Activated CD8-positive, alpha-beta memory T cell treated with anti-CD3 and anti-CD28 coated beads for 36 hours (primary cell): ENCODE data around the gene SHC2. TPM values are rescaled to one million over a fixed set of nuclear protein-coding genes. Genes with fewer than 3 reads are reported as not detected.
"Not testable (repeated sequence)": the region's sequence is repeated elsewhere in the genome, so short reads cannot be mapped to it uniquely, and the experiment has no call there.

Experiments
- CTCF ChIA-PET: fragments of 350-600 bp; sonication (Branson Sonifier 250); formaldehyde crosslinking; loops from one replicate; lab custom pipeline; 2021; ENCODE audit warnings: antibody characterized with exemption; lab: Charles Lee
- POLR2A ChIA-PET: fragments of 350-600 bp; sonication (Branson Sonifier 250); formaldehyde crosslinking; loops from one replicate; lab custom pipeline; 2021; ENCODE audit warnings: antibody characterized with exemption; lab: Charles Lee
- total RNA-seq, 2 experiments: library from RNA; stranded (reverse); gene quantifications; one replicate each; pipeline ENCODE4 v1.2.3, GENCODE V29; 2021

Gene SHC2
- total RNA-seq, 2 experiments from 2014 or later = not detected

DNA sequence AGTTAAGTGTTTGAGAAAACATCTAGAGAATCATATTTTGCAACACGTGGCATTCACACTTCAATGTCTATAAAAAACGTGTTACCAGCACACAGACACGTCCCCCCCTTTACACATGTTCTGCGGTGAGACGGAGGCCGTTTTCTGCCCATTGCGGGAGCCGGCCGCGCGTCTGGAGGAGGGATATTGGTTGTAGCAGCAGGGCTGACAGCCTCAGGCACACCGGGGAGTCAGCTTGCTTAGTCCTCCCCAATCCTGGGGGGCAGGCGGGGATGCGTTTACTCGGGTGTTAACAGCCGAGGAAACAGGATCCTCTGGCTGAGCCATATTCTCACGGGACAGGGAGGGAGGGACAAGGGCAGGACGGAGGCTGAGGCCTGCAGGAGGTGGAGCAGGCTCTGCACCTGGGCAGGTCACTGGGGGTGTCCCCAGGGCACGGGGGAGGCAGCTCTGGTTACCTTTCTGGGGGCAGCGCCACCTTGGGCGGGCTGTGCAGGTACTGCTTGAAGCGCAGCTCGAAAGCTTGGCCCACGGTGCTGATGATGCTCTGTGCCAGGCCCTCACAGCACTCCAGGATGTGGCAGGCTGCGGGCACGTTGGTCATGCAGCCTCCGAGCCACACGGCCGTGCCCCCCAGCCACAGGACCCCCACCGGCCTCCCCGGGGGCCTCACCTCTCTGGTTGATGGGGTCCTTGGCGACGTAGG is 25.0 kb downstream of the SHC2 start:
- CTCF ChIA-PET = no interaction called here
- POLR2A ChIA-PET = no interaction called here

DNA sequence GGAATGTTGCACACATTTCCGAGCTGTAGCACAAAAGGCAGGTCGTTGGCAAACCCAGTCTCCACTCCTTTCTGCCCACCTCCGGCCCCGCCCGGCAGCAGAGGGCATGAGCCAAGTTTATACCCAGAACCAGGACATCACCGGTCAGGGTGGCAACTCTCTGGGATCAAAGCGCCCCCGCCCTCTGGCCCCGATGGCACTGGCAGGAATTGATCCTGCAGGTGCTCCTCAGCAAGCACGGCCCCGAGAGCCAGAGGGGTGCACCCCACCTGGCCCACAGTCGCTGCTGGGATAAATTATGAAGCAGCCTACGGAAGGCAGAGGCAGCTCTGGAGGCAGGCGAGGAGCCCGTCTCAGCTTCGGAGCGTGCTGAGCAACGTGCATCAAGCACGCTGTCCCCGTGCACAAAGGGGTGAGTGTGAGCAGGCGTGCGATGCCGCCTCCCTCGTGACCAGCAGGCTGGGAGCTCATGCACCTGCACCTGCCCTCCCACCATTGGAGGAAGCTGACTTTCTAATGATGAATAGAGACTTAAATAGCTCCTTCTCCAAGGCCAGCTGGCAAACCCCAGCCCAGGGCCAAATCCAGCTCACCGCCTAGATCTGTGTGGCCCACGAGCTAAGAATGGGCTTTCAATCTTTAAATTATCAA is 25.7 kb downstream of the SHC2 start:
- POLR2A ChIA-PET = no interaction called here

DNA sequence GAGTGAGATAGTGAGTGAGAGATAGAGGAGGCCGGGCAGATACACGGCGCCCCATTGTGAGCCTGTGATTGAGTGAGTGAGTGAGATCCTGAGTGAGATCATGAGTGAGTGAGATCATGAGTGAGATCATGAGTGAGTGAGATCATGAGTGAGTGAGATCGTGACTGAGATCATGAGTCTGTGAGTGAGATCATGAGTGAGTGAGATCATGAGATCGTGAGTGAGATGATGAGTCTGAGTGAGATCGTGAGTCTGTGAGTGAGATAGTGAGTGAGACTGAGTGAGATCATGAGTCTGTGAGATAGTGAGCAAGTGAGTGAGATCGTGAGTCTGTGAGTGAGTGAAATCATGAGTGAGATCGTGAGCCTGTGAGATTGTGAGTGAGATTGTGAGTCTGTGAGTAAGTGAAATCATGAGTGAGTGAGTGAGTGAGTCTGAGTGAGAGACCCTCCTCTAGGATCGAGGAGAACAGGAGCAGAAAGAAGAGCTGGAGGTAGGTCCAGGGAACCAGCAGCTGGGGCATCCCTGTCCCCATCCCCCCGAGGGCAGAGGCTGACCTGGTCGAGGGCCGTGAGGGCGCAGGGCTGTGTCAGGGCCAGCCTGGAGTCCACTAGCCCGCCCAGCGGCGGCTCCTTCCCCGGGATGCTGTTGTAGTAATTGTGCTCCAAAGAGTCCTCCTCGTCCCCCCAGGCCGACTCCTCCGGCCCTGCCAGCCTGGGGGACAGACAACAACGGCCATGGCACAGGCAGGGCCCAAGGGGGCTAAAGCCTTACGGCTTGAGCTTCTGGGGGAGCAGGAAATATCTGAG is 26.5 kb downstream of the SHC2 start:
- ChIA-PET POLR2A (no interaction called here), CTCF (no interaction called here)

More for the DNA sequence above, 25.7 kb downstream of the SHC2 start:
- CTCF ChIA-PET = no interaction called here

DNA sequence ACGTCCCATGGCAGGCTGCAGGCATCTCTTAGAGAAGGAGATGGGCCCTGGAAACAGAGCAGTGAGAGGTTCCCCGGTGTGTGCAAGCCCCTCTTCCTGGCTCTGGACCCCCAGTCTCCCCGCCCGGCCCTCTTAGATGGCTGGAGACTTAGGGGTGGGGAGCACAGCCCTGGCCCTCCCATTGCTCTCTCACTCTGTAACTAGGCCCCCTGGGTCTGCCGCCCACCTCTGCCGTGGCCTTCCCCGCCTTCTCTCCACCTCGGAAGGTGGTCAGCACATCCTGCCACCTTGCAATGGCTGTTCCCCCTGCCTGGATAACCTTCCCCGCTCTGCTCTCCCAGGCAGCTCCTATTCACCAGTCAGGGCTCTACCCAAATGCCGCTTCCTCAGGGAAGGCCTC is 30.1 kb downstream of the SHC2 start:
- ChIA-PET CTCF (no interaction called here), POLR2A (no interaction called here)

DNA sequence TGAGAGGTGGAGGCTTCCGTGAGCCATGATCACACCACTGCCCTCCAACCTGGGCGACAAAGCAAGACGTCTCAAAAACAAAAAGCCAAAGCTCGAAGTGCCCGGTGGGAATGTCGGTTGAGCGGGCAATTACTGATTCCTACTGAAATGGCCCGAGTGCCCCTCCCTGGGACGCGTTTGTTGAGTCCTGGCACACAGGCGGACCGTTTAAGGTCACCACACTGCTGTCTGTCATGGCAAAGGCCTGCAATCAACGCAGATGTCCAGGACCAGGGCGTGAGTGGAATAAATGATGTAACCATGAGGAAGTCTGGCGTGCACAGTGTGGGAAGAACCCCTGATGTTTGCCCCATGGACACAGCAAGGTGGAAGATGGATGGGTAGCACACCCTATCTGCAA is 32.7 kb downstream of the SHC2 start:
- CTCF ChIA-PET = no interaction called here
- POLR2A ChIA-PET = no interaction called here

DNA sequence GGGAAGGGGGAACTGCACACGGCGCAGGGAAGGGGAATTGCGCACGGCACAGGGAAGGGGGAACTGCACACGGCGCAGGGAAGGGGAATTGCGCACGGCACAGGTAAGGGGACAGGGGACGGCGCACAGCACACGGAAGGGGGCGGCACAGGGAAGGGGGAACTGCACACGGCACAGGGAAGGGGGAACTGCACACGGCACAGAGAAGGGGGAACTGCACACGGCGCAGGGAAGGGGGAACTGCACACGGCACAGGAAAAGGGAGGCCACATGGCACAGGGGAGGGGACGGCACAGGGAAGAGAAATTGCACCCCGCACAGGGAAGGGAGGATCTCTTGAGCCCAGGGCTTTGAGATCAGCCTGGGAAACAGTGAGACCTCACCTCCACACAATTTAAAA is 33.2 kb downstream of the SHC2 start:
- CTCF ChIA-PET, POLR2A ChIA-PET: not testable (repeated sequence)

DNA sequence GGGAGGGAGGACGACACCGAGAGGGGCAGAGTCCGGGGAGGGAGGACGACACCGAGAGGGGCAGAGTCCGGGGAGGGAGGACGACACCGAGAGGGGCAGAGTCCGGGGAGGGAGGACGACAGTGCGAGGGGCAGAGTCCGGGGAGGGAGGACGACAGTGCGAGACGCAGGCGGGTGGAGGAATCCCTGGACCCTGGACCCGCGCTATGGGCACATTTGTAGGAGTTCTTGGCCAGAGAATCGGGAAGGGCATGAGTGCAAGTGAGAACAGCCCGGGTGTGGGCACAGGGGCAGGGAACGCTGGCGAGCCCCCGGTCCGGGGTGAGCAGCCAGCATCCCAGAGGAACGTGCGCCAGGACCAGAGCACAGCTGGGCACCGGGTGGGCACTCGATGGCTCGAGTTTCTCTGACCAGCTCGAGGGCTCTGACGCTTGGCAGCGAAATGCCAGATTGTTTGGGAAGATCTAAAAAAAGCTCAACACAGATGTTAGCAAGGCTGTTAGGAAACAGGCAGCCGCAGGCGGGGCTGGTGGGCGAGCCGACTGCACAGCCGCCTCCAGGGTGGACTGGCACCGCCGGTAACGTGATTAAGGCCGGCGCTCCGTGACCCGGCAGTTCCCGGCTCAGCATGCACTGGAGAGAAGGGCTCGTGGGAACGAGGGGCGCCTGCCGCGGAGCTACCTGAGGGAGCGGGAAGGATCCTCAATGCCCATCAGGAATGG is 33.9 kb downstream of the SHC2 start:
- ChIA-PET CTCF (no interaction called here), POLR2A (no interaction called here)

DNA sequence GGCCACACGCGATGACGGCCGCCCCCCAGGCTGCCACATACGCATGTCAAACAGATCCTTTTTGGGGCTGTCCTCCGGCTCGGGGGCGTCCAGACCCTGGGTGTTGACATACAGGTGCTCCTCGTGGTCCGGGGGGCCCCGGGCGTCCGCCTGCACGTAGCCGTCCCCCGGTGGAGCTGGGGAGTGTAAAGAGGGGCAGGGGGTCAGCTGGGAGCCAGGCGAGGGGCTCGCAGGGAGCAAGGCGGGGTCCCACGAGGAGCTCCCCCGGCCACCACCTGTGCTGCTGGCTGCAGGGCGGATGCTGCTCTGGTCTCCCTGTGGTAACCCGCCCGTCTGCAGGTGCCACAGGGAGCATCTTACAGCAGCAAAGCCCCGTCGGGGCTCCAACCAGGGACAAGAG is 35.8 kb downstream of the SHC2 start:
- ChIA-PET POLR2A (no interaction called here), CTCF (no interaction called here)

DNA sequence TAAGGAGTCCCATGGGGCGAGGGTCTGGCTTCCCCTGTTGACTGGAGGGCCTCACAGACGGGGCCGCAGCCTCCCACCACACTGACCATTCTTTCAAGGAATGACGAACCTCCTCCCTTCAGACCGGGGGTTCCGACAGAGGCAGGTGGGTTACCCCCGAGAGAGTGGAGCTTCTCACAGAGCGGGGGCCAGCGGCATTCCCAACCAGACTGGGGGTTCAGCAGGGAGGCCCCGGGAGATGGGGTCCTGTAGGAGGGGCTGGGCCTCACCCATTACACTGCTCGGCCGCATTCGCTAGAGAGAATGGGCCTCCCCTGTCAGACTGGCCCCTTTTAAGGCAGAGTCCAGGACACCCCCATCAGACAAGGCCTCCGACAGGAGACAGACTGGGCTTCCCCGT is 36.3 kb downstream of the SHC2 start:
- ChIA-PET CTCF (no interaction called here), POLR2A (no interaction called here)

DNA sequence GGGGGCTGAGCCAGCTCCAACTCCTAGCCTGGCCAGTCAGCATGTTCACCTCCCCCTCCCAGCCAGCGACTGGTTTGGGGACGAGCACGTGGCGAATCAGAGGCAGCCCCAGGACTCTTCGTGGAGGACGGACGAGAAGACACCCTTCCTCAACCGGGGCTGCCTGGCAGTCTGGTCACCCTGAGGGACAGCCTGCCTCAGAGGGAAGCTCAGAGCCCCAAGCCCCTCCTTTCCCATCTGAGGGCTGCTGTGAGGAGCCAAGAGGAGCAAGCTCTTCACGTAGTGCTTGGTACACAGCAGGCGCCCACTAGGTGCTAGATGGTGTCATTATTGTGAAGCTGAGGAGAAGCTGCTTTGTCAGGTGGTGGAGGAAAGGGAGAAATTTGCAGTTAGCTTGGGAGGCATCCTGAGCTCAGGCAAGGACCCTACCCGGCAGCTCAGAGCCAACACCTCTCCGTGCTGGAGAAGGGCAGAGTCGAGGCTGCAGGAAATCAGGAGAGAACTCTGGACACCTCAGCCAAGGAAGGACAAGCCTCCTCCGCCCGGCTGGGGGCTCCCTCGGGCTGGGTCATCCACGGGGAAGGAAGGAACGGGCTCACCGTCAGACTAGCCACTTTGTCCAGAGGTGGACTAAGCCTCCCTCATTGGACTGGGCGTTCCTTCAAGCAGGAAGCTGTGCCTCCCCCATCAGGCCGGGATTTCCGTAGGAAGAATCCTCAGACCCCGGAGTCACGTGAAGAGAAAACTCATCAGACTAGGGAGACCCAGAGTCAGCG is 37.0 kb downstream of the SHC2 start:
- POLR2A ChIA-PET = no interaction called here
- CTCF ChIA-PET = no interaction called here

DNA sequence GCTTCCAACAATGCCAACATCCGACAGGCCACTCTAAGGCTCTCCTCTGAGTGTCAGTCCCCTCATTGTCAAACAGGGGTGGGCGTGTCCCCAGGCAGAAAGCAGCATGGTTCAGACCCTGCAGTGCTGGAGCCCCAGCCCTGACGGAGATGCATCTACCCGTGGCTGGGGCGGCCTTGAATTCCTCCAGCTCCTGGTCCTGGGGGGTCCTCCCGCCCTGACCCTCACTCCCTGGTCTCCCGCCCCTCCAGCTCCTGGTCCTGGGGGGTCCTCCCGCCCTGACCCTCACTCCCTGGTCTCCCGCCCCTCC is 38.0 kb downstream of the SHC2 start:
- POLR2A ChIA-PET, CTCF ChIA-PET: not testable (repeated sequence)

DNA sequence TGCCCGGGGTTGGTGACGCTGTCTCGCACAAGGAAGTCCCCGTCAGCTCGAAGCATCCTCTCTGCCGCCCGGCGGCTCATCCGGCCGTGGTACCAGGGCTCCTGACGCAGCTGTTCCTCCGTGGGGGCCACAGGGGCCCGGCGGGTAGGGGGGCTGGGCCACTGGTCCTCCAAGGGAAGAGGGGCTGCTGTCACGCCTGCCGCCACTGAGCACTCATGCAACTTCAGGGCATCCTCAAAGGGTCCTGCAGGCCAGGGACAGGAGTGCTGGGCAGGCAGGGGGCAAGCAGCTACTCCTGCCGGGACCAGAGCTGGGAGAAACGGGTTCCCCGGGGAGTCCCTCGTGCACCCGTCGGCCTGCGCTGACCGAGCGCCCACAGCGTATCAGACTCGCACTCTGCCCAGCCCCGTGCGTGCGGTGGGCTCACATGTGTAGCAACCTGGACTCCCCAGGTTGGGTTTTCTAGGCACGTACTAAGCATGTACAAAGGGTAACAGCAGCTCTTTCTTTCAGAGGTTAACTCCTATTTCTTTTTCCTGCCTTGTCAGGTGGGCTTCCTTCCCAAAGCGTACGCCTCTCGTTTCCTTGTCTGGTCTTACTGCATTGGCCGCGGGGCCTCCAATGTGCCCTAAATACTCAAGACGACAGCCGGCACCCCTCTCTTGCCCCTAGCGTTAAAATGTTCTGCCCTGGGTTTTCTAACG is 38.5 kb downstream of the SHC2 start:
- ChIA-PET CTCF (no interaction called here), POLR2A (no interaction called here)

DNA sequence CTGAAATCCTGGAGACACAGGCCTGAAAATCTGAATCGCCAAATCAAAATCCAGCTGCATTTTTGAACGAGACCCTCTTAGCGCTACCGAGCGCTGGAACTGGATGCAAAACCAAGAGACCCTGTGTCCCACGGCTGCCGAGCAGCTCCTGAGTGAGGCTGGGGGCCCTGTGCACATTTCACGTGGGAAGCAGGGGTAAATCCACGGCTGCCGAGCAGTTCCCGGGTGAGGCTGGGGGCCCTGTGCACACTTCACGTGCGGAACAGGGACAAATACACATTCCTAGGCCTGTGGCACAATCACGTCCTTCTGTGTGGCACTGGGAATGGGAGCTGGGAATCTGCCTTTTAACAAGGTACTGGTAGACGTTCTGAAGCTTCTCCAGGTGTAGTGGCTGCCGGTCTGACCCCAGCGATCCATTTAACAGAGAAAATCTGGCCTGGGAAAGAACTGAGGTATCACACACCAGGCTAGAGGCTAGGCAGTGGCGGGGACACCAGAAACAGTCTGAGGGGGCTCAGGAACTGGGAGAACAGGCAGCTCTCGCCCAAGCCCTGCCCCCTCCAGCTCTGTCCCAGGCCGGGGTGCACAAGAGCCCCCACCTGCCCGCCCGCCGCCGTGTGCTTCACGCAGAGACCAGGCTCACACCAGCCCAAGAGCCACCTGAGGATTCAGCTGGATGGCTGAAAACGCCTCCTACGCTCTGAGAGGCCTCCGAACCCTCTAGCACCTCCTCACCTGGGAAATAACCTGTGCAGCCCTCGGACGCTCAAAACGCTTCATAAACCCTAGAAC is 40.9 kb downstream of the SHC2 start:
- ChIA-PET CTCF (no interaction called here), POLR2A (no interaction called here)

DNA sequence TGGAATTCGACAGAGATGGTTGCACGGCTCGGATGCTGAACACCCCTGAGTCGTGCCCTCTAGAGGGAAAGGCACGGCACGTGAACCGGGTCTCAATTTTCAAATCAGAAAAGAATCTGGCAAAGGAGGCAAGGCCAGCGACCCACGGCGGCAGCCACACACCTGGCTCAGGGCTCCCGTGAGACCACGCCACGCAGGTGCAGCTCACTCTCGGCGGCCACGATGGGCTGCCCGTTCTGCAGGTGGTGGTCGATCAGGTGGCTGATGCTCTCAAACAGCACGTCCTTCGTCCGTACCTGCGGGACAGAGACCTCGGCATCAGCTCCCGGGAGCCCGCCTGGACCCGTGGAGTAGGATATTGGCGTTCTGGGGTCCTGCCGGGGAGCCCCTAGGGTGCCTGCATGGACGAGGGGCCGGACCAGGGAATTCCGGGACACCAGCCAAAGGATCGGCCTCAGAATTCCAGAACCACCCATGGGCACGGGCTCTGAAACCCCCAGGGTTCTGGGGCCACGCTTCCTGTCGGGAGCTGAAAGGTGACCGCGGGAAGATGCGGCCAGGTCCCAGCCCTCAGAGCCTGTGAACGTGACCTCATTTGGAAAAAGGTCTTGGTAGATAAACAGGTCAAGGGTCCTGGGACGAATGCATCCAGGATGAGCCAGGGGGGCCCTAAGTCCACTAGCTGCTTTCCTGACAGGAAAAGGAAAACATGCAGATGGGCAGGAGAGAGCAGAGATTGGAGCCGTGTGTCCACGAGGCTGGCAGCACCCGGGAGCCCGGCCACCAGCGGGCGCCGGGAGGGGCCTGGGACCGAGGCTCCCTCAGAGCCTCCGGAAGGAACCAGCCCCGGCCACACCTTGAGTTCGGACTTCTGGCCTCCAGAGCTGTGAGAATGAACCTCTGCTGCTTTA is 41.8 kb downstream of the SHC2 start:
- CTCF ChIA-PET = no interaction called here
- POLR2A ChIA-PET = no interaction called here

DNA sequence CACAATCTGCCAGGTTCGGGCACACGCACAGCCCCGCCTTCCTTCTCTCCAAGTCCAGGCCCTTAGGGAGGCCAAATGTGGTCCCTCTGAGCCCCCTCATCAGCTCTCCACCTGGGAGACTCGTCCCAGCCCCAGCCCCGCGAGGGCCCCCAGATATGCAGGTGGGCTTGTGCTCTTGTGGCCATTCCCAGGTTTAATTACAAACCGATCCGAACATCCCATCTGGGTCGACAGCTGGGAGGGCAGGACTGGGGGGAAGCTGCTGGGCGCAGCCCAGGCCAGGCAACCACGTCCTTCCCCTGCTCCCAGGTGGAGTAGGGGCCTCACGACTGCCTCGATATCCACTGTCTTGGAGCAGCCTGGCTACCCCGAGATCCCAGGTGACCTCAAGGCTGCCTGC is 44.4 kb downstream of the SHC2 start:
- CTCF ChIA-PET = no interaction called here
- POLR2A ChIA-PET = no interaction called here

DNA sequence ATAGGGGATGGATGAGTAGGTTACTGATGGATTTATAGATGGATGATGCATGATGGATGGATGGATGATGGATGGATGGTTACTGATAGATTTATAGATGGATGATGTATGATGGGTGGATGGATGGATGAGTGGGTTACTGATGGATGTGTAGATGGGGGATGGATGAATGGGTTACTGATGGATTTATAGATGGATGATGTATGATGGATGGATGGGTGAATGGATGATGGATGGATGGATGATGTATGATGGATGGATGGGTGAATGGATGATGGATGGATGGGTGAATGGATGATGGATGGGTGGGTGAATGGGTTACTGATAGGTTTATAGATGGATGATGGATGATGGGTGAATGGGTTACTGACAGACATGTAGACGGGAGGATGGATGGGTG is 45.5 kb downstream of the SHC2 start:
- ChIA-PET CTCF (no interaction called here), POLR2A (no interaction called here)

DNA sequence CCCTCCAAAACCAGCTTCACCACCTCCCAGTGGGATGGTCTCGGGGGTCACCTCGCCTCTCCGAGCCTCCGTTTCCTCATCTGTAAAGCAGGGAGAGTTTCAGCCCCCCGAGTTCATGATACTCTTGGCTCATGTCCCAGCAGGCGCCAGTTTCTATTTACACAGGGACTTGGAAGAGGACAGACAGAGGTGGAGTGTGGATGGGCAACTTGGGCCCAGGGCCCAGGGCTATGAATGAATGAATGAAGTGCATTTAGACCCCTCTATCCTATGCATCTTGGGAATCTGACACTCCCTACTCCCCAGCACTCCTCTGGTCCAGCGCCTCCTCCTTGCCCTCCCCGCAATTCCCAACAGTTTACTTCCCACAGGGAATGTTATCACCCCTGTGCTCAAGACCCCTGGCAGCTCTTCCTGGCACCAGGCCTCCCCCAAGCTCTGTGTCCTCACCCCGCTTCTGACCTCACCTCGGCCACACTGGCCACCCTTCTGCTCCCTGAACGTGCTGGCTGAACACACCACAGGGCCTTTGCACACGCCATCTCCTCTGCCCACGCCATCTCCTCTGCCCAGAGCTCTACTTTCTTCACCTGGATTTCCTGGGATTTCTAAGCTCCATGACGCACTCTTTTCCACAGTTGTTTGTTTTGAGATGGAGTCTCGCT is 46.9 kb downstream of the SHC2 start:
- ChIA-PET CTCF (no interaction called here), POLR2A (no interaction called here)
